ENCODE results near the gene AOAH. TPM values are rescaled to one million over a fixed set of nuclear protein-coding genes. Genes with fewer than 3 reads are reported as not detected.

Gene AOAH
- total RNA-seq, 1 experiment from 2014 or later, result not detected

- no peak for DNase-seq (ENCODE audit: low spot score)
Observed at GRCh38 chr7:36602934-36603887, 121.1 kb downstream of the AOAH start.

DNA sequence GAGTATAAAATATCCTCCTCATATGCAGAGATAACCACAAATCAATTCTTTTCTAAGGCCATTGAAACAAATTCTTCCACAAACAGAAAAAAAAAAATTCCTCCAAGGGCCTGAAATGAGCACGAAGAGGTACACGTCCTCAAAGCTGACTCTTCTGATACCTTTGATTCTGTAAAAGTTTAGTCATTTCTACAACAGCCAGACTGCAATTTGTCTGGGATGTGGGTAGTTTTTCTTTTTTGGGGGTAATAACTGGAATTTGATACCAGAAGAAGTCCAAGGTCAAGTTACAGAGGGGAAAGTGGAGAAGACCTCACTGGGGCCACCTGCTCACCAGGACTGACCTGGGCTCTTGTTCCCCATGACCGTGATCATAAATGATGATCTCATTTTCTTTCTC is 121.8 kb downstream of the AOAH start:
- no peak for DNase-seq (ENCODE audit: low spot score)

DNA sequence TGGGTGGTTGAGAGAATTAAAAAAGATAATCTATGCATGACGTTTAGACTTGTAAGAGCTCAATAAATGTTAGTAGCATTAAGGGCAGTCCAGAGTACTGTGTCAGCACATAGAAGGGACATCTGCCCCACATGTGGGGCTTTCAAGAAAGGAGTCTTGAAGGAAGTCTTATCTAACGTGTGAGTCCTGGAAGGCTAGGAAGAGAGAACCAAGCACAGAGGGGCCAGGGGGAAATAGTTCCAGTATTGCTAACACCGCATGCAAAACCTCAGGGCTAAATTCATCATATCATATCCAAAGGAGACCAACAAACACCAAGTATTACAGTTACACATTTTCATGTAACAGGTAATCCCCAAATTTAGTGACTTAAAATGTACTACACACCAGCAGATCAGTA is 122.7 kb downstream of the AOAH start:
- no peak for DNase-seq (ENCODE audit: low spot score)

GRCh38 chr7:36600869-36601530 is 123.3 kb downstream of the AOAH start:
- no peak for DNase-seq (ENCODE audit: low spot score)

DNA sequence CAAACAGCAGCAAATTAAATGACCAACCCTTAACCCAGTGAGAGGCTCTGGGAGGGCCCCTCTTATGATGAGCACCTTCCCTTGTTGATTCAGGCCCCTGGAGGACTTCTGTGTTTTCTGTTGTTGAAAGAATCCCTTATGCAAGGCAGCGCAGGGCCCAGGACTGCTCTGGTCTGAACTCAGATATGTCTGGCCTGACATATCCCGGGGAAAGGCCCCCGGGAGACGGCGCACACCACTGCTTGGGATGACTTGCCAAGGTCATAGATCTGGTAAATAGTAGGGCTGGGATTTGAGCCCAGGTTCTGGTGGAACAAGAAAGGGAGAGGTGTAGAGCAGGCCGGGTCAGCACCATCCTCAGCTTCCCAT is 124.0 kb downstream of the AOAH start:
- DNase-seq (ENCODE audit: low spot score), result no peak

GRCh38 chr7:36599645-36600313 is 124.5 kb downstream of the AOAH start:
- DNase-seq (ENCODE audit: low spot score), result no peak

GRCh38 chr7:36598054-36598674 is 126.1 kb downstream of the AOAH start:
- no peak for DNase-seq (ENCODE audit: low spot score)

DNA sequence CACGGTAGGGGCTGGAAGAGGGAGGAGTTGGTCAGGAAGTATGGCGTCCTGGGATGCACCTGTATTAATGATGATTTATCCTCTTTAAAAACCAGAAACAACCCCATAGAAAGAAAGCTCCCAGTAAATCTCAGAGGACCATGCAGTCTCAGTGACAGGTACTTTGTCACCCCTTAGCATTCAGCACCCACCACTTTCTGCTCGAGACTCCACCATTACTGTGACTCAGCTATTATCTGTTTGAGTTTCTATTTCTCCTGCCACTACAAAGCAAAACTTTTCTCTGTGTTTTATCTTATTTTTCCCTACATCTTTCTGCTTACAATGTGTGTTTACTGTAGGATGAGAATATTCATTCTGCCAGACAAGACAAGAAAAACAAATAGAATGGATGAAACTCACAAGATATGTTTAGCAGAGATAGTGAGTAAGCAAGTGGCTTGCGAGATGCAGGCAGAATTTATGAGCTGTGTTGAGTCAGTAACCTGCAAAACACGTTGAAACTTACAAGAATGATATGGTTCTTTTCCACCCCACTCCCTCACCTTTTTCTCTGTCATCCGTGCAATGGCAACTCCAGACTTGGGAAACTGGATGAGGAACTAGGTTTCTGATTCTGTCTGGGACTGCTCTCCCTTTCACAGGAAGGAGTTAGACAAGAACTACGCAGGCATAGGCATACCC is 127.1 kb downstream of the AOAH start:
- DNase-seq (ENCODE audit: low spot score), result no peak

DNA sequence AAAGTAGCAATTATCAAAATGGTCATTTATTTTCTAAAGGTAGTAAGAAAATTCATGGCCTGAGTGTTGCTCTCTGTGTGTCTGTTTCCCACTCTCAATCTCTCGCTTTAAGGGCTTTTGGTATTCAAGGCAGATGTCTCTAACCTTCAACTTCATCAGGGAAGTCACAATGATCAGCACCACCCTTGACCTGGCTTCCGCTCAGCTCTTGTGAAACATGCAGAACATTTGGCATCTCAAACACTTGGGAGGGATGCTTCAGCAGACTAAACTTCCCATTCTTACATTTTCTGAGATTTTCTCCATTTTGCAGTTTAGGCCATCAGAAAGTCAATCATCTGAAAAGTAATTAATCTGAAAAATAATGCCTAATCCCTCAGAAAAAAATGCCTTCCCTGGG is 129.8 kb downstream of the AOAH start:
- DNase-seq (ENCODE audit: low spot score), result no peak

DNA sequence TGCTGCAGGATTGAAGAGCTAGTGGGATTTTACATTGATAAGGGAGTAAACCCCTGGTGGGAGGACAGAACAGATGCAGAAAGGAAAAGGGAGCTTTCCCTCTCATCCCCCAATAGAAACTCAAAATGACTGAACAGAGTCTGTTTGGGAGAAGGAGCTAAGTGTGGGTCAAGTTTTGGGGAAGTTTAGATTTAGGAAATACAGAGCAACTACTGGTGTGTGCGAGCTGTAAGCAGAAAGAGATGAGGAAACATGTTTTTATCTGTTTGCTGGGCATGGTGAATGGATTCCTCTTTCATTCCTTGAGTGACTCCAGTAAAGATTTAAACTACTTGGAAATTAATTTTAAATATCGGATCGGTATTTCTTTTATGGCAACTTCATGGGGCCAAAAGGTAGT is 132.7 kb downstream of the AOAH start:
- no peak for DNase-seq (ENCODE audit: low spot score)

DNA sequence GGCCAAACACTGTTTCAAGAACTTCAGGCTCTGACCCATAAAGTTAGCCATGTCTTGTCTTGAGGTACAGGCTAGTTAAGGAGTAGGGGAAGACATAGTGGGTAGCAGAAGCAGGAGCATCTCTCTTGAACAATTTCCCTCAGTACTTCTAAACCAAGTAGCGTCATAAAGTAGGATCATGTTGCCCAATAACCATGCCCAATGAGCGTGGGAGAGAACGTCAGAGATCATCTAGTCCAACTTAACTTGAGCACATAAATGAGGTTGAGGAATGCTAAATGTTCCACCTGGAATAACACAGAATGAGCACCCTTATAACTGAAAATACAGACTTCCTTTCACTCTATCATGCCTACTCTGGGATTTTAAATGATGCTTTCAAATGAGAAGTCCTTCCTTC is 134.9 kb downstream of the AOAH start:
- no peak for DNase-seq (ENCODE audit: low spot score)

DNA sequence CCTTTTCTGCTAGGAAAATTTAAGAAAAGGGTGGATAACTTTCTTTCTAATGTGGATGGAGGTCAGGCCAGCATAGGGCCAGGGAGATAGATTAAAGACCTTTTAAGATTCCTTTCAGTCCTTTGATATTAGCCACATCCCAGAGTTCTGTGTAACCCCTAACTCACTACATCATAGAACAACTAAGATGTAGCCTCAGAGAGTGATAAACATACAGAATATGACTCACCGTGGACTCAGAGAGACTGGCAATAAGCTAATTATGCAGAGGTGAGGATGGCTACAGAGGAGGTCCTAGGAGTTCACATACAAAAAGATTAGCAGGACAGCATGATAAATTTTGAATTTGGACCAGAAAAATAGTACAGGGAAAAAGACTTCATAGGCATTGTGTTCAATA is 141.0 kb downstream of the AOAH start:
- DNase-seq (ENCODE audit: low spot score), result no peak

DNA sequence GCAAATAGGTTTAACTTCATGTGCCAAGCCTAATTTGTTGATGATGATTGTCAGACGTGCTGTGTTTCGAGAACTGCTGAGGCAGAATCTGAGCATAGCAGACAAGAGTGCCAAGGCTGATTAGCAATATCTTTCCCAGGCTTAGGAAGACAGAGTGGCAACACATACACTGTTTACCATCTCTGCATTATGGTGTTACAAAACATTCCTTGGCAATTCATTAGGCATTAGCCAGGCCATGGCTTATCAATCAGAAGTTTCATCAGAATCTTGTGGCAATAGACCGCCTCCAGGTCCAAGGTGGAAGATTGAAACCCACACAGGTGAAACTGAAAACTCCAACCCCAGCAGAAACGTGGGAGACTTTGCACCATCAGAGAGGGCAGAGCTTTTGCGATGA is 148.5 kb downstream of the AOAH start:
- DNase-seq (ENCODE audit: low spot score), result no peak

DNA sequence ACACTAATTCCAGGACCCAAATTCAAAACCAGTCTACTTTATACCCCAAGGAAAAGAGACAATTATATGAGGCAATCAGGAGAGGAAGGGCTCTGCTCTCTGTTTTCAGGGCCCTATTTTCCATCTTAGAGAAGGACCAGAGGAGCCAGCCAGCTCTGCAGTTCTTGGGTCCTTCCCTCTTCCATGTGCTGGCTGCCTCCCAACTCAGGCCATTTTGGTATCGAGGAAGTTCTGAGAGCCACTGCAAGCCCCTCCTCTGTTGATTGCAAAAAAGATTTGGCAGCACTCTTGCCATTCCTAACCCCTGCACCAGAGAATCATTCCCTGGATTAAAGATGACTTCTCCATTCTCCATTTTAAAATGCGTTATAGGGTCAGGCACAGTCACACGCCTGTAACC is 151.2 kb downstream of the AOAH start:
- DNase-seq (ENCODE audit: low spot score), result no peak

DNA sequence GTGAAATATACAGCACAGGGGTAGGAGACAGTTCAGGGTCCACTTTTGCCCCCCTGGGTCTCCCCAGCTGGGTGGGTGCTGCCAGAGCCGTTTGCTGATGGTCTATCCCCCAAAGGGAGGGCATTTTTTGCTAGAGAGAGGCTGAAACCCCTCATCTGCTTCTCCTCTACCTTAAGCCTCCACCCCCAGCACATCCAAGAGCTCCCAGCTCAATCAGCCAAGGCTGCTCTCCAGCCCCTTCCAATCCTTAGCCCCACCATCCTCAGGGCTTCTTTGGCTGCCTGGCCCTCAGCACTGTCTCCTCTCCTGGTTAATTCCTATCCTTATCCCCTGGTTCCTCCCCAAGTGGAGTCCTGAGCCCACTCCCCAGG is 153.1 kb downstream of the AOAH start:
- DNase-seq (ENCODE audit: low spot score), result no peak

DNA sequence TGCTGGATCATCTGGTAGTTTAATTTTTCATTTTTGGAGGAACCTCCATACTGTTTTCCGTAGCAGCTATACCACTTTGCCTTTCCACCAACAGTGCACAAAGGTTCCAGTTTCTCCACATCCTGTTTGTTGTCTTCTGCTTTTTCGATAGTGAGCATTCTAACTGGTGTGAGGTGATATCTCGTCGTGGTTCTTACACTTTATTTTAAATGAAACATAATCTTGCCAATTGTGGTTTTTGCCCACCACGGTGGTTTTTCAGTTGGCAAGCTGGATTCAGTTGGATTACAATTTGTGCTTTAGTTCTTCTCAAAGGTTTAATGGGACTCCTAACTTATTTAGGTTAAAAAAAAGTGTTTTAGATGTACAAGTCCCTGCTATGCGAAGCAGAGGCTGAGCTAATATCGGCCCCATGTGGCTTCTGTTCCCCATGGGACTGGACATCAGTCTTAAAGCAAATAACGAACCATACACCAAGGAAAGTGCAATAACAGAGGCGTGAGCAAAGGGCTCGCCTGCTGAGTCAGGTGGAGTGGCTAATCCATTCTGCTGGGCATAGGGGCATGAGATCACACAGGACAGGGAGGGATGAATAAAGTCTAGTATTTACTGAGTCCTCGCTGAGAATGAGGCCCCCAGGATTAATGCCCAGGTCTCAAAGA is 153.6 kb downstream of the AOAH start:
- no peak for DNase-seq (ENCODE audit: low spot score)

GRCh38 chr7:36568452-36568849 is 155.8 kb downstream of the AOAH start:
- DNase-seq (ENCODE audit: low spot score), result no peak

DNA sequence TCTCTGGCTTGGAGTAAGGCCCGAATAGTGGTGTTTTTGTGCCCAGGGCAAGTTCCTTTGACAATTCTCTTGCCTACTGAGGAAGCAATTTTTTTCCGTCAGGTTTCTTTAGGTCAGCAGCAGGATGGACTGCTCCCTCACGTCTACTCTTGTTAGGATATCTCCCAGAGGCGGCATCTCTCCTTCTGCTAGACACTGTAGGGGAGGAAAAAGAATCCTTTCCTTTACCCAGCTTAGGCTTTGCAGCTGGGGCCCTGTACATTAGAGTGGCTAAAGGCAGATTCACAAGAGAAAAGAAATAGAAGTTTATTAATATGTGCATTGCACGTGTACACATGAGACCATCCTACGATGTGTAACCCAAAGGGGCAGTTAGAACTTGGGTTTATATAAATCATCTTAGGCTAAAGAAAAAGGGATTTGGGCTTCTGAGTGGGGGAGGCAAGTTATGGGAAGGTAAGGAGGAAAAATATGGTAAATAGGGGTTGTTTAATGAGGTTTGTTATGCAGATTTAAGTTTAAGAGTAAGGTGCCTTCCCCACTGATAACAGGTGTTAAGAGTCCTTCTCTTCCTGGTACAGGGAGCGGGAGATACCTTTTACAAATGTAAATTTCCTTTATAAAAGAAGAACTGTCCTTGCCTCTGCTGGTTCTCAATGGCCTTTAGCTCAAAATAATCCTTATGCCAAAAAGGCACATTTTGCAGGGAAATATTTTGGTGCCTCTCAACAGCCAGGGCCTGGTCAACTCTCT is 156.4 kb downstream of the AOAH start:
- DNase-seq (ENCODE audit: low spot score), result no peak

GRCh38 chr7:36565792-36566356 is 158.4 kb downstream of the AOAH start:
- no peak for DNase-seq (ENCODE audit: low spot score)

- no peak for DNase-seq (ENCODE audit: low spot score)
Observed at GRCh38 chr7:36564489-36564888, 159.8 kb downstream of the AOAH start.

Measured in HT-29 (cell line).